Measurements from ENCODE around the gene ABHD12. TPM values are rescaled to one million over a fixed set of nuclear protein-coding genes. Genes with fewer than 3 reads are reported as not detected.
"Not testable (repeated sequence)": the region's sequence is repeated elsewhere in the genome, so short reads cannot be mapped to it uniquely, and the experiment has no call there.

The ABHD12 gene
- total RNA-seq, 4 donors from 2014 or later = 10.0 to 47.6 (median 36.3) TPM

- TF ChIP-seq CTCF (IDR thresholded peaks at IDR 0.05) (no peak), POLR2A (IDR thresholded peaks at IDR 0.05) (no peak)
- Histone ChIP-seq H3K27ac (no peak overlapping the region), H3K36me3 (no peaks in the 10 kb centered on the region), H3K9me3 (no peaks in the 10 kb centered on the region), H3K4me3 (no peak overlapping the region), H3K27me3 (no peaks in the 10 kb centered on the region), H3K4me1 (no peaks in the 10 kb centered on the region)
- intact Hi-C loops (cut with DNase I; ENCODE audit: low total_unique reads) = no loop called here
- peak in 1 of 2 donors; percentile 11 for DNase-seq
Observed at GRCh38 chr20:25271486-25272222, 119.0 kb downstream of the ABHD12 start.

GRCh38 chr20:25270829-25271251 lies 119.8 kb downstream of the ABHD12 start:
- Histone ChIP-seq H3K27ac (no peak overlapping the region), H3K4me3 (no peak overlapping the region), H3K4me1 (no peaks in the 10 kb centered on the region), H3K9me3 (no peaks in the 10 kb centered on the region), H3K36me3 (no peaks in the 10 kb centered on the region), H3K27me3 (no peaks in the 10 kb centered on the region)
- no peak for TF ChIP-seq POLR2A (IDR thresholded peaks at IDR 0.05)
- TF ChIP-seq CTCF (IDR thresholded peaks at IDR 0.05) = no peak
- intact Hi-C loops (cut with DNase I; ENCODE audit: low total_unique reads) = no loop called here
- peak in 1 of 2 donors; percentile 13 for DNase-seq

GRCh38 chr20:25269833-25270170 lies 120.8 kb downstream of the ABHD12 start:
- peak in 1 of 2 donors; percentile 7 for DNase-seq
- TF ChIP-seq CTCF (IDR thresholded peaks at IDR 0.05) (no peak), POLR2A (IDR thresholded peaks at IDR 0.05) (no peak)
- Histone ChIP-seq H3K27me3 (no peaks in the 10 kb centered on the region), H3K9me3 (no peaks in the 10 kb centered on the region), H3K36me3 (no peaks in the 10 kb centered on the region), H3K27ac (no peak overlapping the region), H3K4me1 (no peaks in the 10 kb centered on the region), H3K4me3 (no peak overlapping the region)
- intact Hi-C loops (cut with DNase I; ENCODE audit: low total_unique reads) = no loop called here

GRCh38 chr20:25269057-25269832 lies 121.4 kb downstream of the ABHD12 start:
- no peak overlapping the region for H3K4me3 ChIP-seq
- intact Hi-C loops (cut with DNase I; ENCODE audit: low total_unique reads) = no loop called here
- H3K27ac ChIP-seq = no peak overlapping the region
- DNase-seq = no peak
- H3K36me3 ChIP-seq = no peaks in the 10 kb centered on the region
- no peaks in the 10 kb centered on the region for H3K9me3 ChIP-seq
- TF ChIP-seq CTCF (IDR thresholded peaks at IDR 0.05) = no peak
- no peak for TF ChIP-seq POLR2A (IDR thresholded peaks at IDR 0.05)
- H3K27me3 ChIP-seq = no peaks in the 10 kb centered on the region
- H3K4me1 ChIP-seq = no peaks in the 10 kb centered on the region

GRCh38 chr20:25260770-25261437 lies 129.7 kb downstream of the ABHD12 start:
- H3K27me3 ChIP-seq; H3K9me3 ChIP-seq; H3K4me3 ChIP-seq; H3K27ac ChIP-seq; H3K36me3 ChIP-seq; DNase-seq; intact Hi-C loops (cut with DNase I; ENCODE audit: low total_unique reads); H3K4me1 ChIP-seq: not testable (repeated sequence)

All from uterus (tissue), 4 donors.